ENCODE measurements around the gene CRTAC1. TPM values are rescaled to one million over a fixed set of nuclear protein-coding genes. Genes with fewer than 3 reads are reported as not detected.
A peak's percentile ranks its signal among the peaks of the same experiment; 100 is the strongest.

Gene CRTAC1
- total RNA-seq, 1 donor from 2014 or later, result 128 TPM

DNA sequence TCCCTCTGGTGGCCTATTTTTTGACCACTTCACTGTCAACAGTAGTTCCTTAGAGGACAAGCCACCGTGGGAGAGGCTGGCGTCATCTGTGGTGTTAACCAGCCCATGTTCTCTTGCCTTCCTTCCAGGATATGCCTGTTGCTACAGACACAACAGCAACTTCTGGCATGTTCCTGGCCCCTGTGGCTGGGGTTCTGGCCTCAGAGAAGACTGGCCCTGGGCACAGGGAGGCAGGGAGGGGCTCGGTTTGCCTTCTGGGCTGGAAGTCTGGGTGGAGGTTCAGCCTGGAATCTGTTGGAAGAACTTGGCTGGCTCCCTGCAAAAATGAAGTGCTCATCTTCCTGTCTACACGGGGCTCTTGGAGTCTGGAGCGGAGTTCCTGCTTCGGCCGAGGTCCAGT is 155.0 kb downstream of the CRTAC1 start:
- no peak for ATAC-seq
- Histone ChIP-seq H3K9me3 (no peaks in the 10 kb centered on the region), H3K27me3 (no peaks in the 10 kb centered on the region), H3K4me1 (no peaks in the 10 kb centered on the region), H3K27ac (no peak overlapping the region), H3K4me3 (no peak overlapping the region), H3K36me3 (no peaks in the 10 kb centered on the region)
- DNase-seq, result no peak
- TF ChIP-seq, protein P1, sequence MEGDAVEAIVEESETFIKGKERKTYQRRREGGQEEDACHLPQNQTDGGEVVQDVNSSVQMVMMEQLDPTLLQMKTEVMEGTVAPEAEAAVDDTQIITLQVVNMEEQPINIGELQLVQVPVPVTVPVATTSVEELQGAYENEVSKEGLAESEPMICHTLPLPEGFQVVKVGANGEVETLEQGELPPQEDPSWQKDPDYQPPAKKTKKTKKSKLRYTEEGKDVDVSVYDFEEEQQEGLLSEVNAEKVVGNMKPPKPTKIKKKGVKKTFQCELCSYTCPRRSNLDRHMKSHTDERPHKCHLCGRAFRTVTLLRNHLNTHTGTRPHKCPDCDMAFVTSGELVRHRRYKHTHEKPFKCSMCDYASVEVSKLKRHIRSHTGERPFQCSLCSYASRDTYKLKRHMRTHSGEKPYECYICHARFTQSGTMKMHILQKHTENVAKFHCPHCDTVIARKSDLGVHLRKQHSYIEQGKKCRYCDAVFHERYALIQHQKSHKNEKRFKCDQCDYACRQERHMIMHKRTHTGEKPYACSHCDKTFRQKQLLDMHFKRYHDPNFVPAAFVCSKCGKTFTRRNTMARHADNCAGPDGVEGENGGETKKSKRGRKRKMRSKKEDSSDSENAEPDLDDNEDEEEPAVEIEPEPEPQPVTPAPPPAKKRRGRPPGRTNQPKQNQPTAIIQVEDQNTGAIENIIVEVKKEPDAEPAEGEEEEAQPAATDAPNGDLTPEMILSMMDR (IDR thresholded peaks at IDR 0.05), result no peak
- intact Hi-C loops (cut with DNase I), result no loop called here

DNA sequence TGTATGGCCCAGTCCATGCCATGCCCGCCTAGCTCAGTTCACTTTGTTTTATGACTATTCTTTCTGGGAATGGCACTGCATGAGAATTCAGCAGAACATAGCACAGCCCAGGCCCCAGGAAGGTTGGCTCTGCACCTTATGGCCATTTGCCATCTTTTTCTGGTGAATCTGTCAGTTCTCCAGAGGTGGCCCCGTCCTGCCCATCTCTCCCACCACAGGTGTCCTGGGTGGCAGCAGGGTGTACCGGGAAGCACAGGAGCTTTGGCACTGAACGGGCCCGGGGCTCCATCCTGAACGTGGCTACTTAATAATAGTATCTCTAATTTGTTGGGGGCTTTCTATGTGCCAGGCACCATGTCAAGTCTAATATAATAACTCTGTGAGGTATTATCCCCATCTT is 156.1 kb downstream of the CRTAC1 start:
- TF ChIP-seq, protein P1 (IDR thresholded peaks at IDR 0.05), result no peak
- Histone ChIP-seq H3K4me3 (no peak overlapping the region), H3K4me1 (peaks cover 4% of the 10 kb centered on the region), H3K36me3 (no peaks in the 10 kb centered on the region), H3K9me3 (no peaks in the 10 kb centered on the region), H3K27me3 (no peaks in the 10 kb centered on the region), H3K27ac (no peak overlapping the region)
- DNase-seq, result no peak
- intact Hi-C loops (cut with DNase I), result no loop called here
- ATAC-seq, result no peak

- intact Hi-C loops (cut with DNase I), result no loop called here
Observed at GRCh38 chr10:97873569-97873968, 156.9 kb downstream of the CRTAC1 start.

DNA sequence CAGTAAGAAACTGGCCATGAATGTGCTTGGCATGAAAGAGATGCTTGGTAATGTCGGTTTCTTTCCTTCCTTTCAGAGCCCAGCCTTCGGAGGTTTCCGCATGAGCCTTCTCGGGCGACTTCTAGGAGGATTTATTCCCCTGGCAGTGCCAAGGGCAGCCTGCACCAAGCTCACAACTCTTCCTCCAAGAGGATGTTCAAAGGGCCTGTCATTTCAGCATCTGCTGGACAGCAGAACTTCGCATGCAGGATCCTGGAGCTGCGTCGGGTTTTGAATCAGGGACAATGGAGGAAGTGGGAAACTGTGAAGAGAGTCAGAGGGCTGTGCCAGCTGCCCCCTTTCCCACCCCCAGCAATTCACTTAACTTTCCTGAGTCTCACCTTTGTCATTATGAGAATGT is 159.4 kb downstream of the CRTAC1 start:
- Histone ChIP-seq H3K9me3 (no peaks in the 10 kb centered on the region), H3K4me1 (peaks cover 10% of the 10 kb centered on the region), H3K4me3 (no peak overlapping the region), H3K27ac (no peak overlapping the region), H3K36me3 (no peaks in the 10 kb centered on the region), H3K27me3 (no peaks in the 10 kb centered on the region)
- TF ChIP-seq, protein P1 (IDR thresholded peaks at IDR 0.05), result no peak
- ATAC-seq (no peak), DNase-seq (no peak)
- intact Hi-C loops (cut with DNase I), result no loop called here

More at GRCh38 chr10:97873569-97873968, 156.9 kb downstream of the CRTAC1 start:
- Histone ChIP-seq H3K4me1 (peaks cover 10% of the 10 kb centered on the region), H3K36me3 (no peaks in the 10 kb centered on the region), H3K9me3 (no peaks in the 10 kb centered on the region), H3K4me3 (no peak overlapping the region), H3K27me3 (no peaks in the 10 kb centered on the region), H3K27ac (no peak overlapping the region)
- TF ChIP-seq, protein P1 (IDR thresholded peaks at IDR 0.05), result no peak
- no peak for DNase-seq
- ATAC-seq, result no peak

DNA sequence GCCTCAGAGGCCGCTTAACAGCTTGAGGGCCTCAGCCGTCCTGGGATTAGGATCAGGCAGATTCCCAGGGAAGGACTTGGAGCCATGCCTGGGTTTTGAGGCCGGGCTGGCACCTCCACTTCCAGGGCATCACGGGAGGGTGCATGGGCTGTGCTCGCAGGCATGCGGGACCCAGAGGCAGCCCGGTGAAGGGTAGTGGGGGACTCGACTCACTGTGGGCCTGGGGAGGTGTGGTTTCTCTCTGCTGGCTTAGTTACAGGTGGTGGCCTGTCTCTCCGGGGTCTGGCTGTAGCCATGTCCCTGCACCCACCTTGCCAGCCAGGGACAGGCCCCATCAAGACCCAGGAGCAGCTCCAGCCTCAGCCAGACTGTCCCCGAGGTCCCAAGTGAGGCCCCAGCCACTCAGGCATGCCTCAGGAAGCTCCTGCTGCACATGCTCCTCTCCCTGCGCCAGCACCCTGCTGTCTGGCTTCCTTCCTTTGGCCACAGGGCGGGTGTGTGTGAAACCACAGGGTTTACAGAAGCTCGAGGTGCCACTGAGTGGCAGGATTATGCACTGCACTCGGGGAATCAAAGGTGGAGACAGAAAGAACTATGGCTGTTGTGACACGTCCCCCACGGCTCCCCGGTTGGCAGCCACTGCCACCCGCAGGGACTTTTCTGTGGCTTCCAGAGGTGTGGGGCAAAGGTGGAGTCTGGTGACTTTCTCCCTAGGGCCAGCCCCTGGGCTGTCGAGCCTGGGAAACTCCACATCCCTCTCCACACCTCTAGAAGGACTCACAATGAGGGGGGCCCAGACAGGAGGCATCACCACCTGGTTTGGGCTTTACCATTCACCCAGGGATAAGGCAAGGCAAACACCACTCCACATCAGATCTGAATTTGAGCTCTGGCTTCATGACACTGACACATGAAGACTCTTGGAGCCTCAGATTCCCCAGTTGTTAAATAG is 161.1 kb downstream of the CRTAC1 start:
- no peak overlapping the region for H3K27ac ChIP-seq
- H3K4me3 ChIP-seq, result no peak overlapping the region
- no peaks in the 10 kb centered on the region for H3K9me3 ChIP-seq
- TF ChIP-seq, protein P1 (IDR thresholded peaks at IDR 0.05), result peak; percentile 74
- H3K27me3 ChIP-seq, result peaks cover 6% of the 10 kb centered on the region
- H3K36me3 ChIP-seq, result no peaks in the 10 kb centered on the region
- intact Hi-C loops (cut with DNase I), result no loop called here
- H3K4me1 ChIP-seq, result peaks cover 10% of the 10 kb centered on the region
- ATAC-seq, result peak; percentile 97
- peak; percentile 91 for DNase-seq

Measured in upper lobe of right lung (tissue), 1 donor.